Glutamatergic neuron (in vitro differentiated cells): ENCODE measurements around the gene NBEA. TPM values are rescaled to one million over a fixed set of nuclear protein-coding genes. Genes with fewer than 3 reads are reported as not detected.

Source experiments
- DNase-seq: peaks from one replicate; pipeline ENCODE4 v3.0.0; 2022
- H3K27ac Mint-ChIP-seq: one replicate; pipeline ENCODE4 v1.8.0; 2020; ENCODE audit warnings: mild to moderate bottlenecking, mixed read lengths, inconsistent platforms; ENCODE audit not compliant: unreplicated experiment
- H3K27me3 Mint-ChIP-seq: one replicate; pipeline ENCODE4 v1.8.0; 2020; ENCODE audit warnings: mild to moderate bottlenecking, moderate library complexity, mixed read lengths, inconsistent platforms; ENCODE audit not compliant: unreplicated experiment
- H3K36me3 Mint-ChIP-seq: one replicate; pipeline ENCODE4 v1.8.0; 2020; ENCODE audit warnings: mild to moderate bottlenecking, mixed read lengths, inconsistent platforms; ENCODE audit not compliant: unreplicated experiment
- H3K4me1 Mint-ChIP-seq: one replicate; pipeline ENCODE4 v1.8.0; 2020; ENCODE audit warnings: mild to moderate bottlenecking, low read depth, mixed read lengths, inconsistent platforms; ENCODE audit not compliant: unreplicated experiment
- H3K4me3 Mint-ChIP-seq: one replicate; pipeline ENCODE4 v1.8.0; 2020; ENCODE audit warnings: mild to moderate bottlenecking, mixed read lengths, inconsistent platforms; ENCODE audit not compliant: unreplicated experiment
- H3K9me3 Mint-ChIP-seq: one replicate; pipeline ENCODE4 v1.8.0; 2020; ENCODE audit warnings: mild to moderate bottlenecking, moderate library complexity, mixed read lengths, inconsistent platforms; ENCODE audit not compliant: unreplicated experiment
- total RNA-seq: library from RNA; stranded (reverse); fragmentation: NEBNext Ultra II Directional; extraction: Animal tissue kit (Norgen Biotek cat#: 25700); gene quantifications from one replicate; pipeline ENCODE4 v1.2.1, GENCODE V29; 2021; ENCODE audit not compliant: unreplicated experiment
- TF ChIP-seq, protein P1 (sequence below): fragments of 200-600 bp; sonication (generic); IDR thresholded peaks from one replicate; pipeline ENCODE4 v1.5.0; 2021; ENCODE audit not compliant: partially characterized antibody, unreplicated experiment

The NBEA gene
- total RNA-seq, 1 donor from 2014 or later, result 48.3 TPM

DNA sequence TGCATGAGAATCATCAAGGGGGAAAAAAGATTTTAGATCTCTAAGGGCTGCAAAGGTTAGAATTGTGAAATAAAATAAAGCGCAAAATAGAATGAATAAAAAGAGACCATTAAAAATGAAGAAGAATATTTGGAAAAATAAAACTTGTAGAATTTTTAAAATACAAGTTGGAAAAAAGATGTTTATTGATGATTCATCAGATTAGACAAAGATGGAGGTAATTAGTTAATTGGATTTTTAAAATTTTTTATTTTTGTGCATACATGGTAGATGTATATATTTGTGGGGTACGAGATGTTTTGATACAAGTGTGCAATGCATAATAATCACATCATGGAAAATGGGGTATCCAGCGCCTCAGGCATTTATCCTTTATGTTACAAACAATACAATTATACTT, 391.1 kb downstream of the NBEA start:
- Mint-ChIP-seq H3K27me3 (no peaks in the 10 kb centered on the region), H3K36me3 (peaks cover 8% of the 10 kb centered on the region), H3K4me3 (no peak overlapping the region), H3K4me1 (peaks cover 60% of the 10 kb centered on the region), H3K9me3 (peaks cover 3% of the 10 kb centered on the region), H3K27ac (peak overlapping the region; percentile 13)
- DNase-seq, result no peak
- TF ChIP-seq, protein P1, sequence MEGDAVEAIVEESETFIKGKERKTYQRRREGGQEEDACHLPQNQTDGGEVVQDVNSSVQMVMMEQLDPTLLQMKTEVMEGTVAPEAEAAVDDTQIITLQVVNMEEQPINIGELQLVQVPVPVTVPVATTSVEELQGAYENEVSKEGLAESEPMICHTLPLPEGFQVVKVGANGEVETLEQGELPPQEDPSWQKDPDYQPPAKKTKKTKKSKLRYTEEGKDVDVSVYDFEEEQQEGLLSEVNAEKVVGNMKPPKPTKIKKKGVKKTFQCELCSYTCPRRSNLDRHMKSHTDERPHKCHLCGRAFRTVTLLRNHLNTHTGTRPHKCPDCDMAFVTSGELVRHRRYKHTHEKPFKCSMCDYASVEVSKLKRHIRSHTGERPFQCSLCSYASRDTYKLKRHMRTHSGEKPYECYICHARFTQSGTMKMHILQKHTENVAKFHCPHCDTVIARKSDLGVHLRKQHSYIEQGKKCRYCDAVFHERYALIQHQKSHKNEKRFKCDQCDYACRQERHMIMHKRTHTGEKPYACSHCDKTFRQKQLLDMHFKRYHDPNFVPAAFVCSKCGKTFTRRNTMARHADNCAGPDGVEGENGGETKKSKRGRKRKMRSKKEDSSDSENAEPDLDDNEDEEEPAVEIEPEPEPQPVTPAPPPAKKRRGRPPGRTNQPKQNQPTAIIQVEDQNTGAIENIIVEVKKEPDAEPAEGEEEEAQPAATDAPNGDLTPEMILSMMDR, result no peak

DNA sequence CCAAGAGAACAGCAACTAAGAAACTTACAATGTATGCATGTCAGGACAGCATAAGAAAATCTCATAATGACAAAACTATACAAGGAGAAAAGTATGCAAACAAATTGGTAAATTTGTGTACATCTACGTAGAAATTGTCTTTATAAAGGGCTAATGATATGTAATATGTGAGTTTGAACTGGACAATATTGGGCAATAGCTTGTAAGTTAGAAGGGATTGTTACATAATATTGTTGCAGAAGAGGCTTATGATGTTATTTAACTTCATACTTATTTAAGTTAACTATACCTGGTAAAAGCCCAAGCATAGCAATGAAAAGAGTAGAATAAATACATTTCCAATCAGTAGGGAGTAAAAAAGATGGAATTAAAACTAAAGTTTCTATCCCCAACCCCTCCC, 400.4 kb downstream of the NBEA start:
- no peaks in the 10 kb centered on the region for H3K27me3 Mint-ChIP-seq
- TF ChIP-seq, protein P1, result no peak
- H3K4me3 Mint-ChIP-seq, result no peak overlapping the region
- peaks cover 11% of the 10 kb centered on the region for H3K9me3 Mint-ChIP-seq
- no peak for DNase-seq
- no peaks in the 10 kb centered on the region for H3K36me3 Mint-ChIP-seq
- no peak overlapping the region for H3K27ac Mint-ChIP-seq
- peaks cover 36% of the 10 kb centered on the region for H3K4me1 Mint-ChIP-seq

DNA sequence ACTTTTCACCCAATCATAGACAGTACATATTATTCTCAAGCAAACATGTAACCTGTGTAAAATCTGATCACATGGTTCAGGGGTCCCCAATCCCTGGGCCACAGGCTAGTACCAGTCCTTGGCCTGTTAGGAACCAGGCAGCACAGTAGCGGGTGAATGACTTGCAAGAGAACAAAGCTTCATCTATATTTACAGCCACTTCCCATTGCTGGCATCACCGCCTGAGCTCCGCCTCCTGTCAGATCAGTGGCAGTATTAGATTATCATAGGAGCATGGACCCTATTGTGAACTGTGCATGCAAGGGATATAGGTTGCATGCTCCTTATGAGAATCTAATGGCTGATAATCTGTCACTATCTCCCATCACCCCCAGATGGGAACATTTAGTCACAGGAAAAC, 401.3 kb downstream of the NBEA start:
- peaks cover 11% of the 10 kb centered on the region for H3K9me3 Mint-ChIP-seq
- no peak overlapping the region for H3K4me3 Mint-ChIP-seq
- no peak overlapping the region for H3K27ac Mint-ChIP-seq
- H3K4me1 Mint-ChIP-seq, result peaks cover 36% of the 10 kb centered on the region
- DNase-seq, result peak; percentile 21
- TF ChIP-seq, protein P1, result no peak
- H3K27me3 Mint-ChIP-seq, result no peaks in the 10 kb centered on the region
- H3K36me3 Mint-ChIP-seq, result no peaks in the 10 kb centered on the region

DNA sequence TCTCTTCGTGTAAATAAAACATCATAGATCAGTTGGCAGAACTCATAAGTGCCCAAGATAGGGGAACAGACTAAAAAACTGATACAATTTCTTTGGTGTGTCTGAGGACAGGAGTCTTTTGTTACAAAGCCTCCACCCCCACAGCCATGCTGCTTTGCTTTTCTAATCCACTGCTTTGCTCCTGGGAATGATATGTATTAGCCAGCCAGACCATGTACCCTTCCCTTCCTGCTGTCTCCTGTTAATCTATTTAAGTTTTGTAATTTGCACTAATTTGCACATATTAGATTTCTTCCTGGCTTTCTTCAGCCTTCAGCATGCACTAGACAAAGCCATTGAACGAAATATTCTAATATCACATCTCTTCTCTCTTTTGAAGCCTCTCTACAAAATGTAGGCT, 403.9 kb downstream of the NBEA start:
- no peaks in the 10 kb centered on the region for H3K27me3 Mint-ChIP-seq
- DNase-seq, result no peak
- peaks cover 36% of the 10 kb centered on the region for H3K4me1 Mint-ChIP-seq
- peaks cover 11% of the 10 kb centered on the region for H3K9me3 Mint-ChIP-seq
- peak overlapping the region; percentile 84 for H3K27ac Mint-ChIP-seq
- TF ChIP-seq, protein P1, result no peak
- peak overlapping the region; percentile 52 for H3K4me3 Mint-ChIP-seq
- H3K36me3 Mint-ChIP-seq, result no peaks in the 10 kb centered on the region

DNA sequence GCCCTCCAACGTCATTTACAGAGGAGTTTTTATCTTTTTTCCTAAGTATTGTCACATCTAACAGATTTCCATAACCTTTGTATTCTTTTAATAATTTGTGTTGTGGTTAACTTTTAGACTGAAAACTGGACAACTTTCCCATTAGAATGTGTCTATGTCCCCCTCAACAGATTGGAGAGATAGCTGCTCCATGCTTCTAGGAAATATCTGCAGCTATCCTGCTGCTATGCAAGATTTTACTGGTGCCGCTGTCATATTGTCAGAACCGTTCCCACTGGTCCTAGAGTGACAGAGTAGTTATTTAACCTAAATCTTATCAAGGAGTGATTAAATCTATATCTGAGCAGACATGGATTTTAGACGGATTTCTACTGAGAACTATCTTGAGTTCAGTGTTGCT, 404.4 kb downstream of the NBEA start:
- TF ChIP-seq, protein P1, result no peak
- no peak for DNase-seq
- H3K27ac Mint-ChIP-seq, result peak overlapping the region; percentile 84
- peaks cover 11% of the 10 kb centered on the region for H3K9me3 Mint-ChIP-seq
- H3K4me1 Mint-ChIP-seq, result peaks cover 36% of the 10 kb centered on the region
- H3K4me3 Mint-ChIP-seq, result peak overlapping the region; percentile 52
- H3K36me3 Mint-ChIP-seq, result no peaks in the 10 kb centered on the region
- no peaks in the 10 kb centered on the region for H3K27me3 Mint-ChIP-seq
